HepG2 (cell line): ENCODE measurements around the gene MVK. TPM values are rescaled to one million over a fixed set of nuclear protein-coding genes. Genes with fewer than 3 reads are reported as not detected.

Experiments
- ATAC-seq: fragments of 200-7000 bp; cut with Tn5 transposase; 3 replicates; pipeline ENCODE4 v1.9.1; 2020; ENCODE audit warnings: mild to moderate bottlenecking, moderate library complexity
- BruUV-seq: library from RNA; stranded (reverse); fragments of 400-500 nt; replicated peaks from 2 replicates; lab custom pipeline; 2021; lab: Mats Ljungman, UMichigan
- CTCF ChIA-PET: fragments of 300-600 bp; formaldehyde crosslinking; extraction: SDS; loops from one replicate; lab custom pipeline; 2021; ENCODE audit warnings: low total read pairs, inconsistent platforms, low intra/inter-chr PET ratio; lab: Yijun Ruan, JAX
- POLR2A ChIA-PET: fragments of 350-600 bp; sonication (Branson Sonifier 250); formaldehyde crosslinking; loops from one replicate; lab custom pipeline; 2020; ENCODE audit warnings: antibody characterized with exemption, inconsistent platforms; lab: Yijun Ruan, JAX
- DNase-seq: peaks from one replicate; pipeline ENCODE4 v3.0.0-alpha.2; 2015; ENCODE audit warnings: low spot score
- FAIRE-seq: peaks from 3 replicates; lab custom pipeline; 2011; peaks lifted over from hg19 to GRCh38; lab: Jason Lieb, UNC
- H2AFZ ChIP-seq: one replicate; pipeline ENCODE4 v1.6.1; 2011; ENCODE audit warnings: low read length, inconsistent platforms
- H3K27ac ChIP-seq: fragments of 300-600 bp; 3 replicates; pipeline ENCODE4 v1.8.0; 2011; ENCODE audit warnings: mixed run types, mild to moderate bottlenecking, mixed read lengths, low read length, inconsistent platforms; ENCODE audit not compliant: insufficient read depth; ENCODE audit errors: extremely low read length
- H3K27me3 ChIP-seq, 2 experiments: fragments of 200-600 bp in 1 of 2; 2 replicates in 1 of 2; 3 replicates in 1 of 2; pipeline versions ENCODE4 v1.6.0 to v1.8.0; 2011; ENCODE audit warnings: low read length in 2 of 2, mild to moderate bottlenecking in 2 of 2, moderate library complexity in 2 of 2, inconsistent platforms in 1 of 2; ENCODE audit not compliant: insufficient read depth in 2 of 2, control insufficient read depth in 1 of 2
- H3K36me3 ChIP-seq, 2 experiments: fragments of 200-600 bp in 1 of 2; replicated peaks in 1 of 2; 2 replicates in 1 of 2; 3 replicates in 1 of 2; pipeline versions ENCODE4 v1.5.1 to v1.8.0; 2011; ENCODE audit warnings: low read length in 2 of 2, inconsistent platforms in 1 of 2; ENCODE audit not compliant: insufficient read depth in 2 of 2, control insufficient read depth in 1 of 2
- H3K4me1 ChIP-seq: 2 replicates; pipeline ENCODE4 v1.5.1; 2012; ENCODE audit warnings: low read length, inconsistent platforms; ENCODE audit not compliant: insufficient read depth
- H3K4me2 ChIP-seq: 2 replicates; pipeline ENCODE4 v1.6.0; 2011; ENCODE audit warnings: low read depth, low read length, inconsistent platforms
- H3K4me3 ChIP-seq, 3 experiments: fragments of 200-600 bp in 1 of 3; sonication (generic), shearing (Covaris generic) in 1 of 3; replicated peaks in 1 of 3; 2 replicates each; pipeline ENCODE4 v1.5.1; 2011 to 2016; ENCODE audit warnings: low read length in 3 of 3, inconsistent platforms in 2 of 3, low read depth in 2 of 3, mild to moderate bottlenecking in 2 of 3, control low read depth in 1 of 3, mixed read lengths in 1 of 3; ENCODE audit not compliant: insufficient read depth in 1 of 3
- H3K79me2 ChIP-seq: one replicate; pipeline ENCODE4 v1.6.1; 2011; ENCODE audit warnings: low read length, inconsistent platforms; ENCODE audit not compliant: insufficient read depth
- H3K9ac ChIP-seq: 2 replicates; pipeline ENCODE4 v1.6.0; 2011; ENCODE audit warnings: mild to moderate bottlenecking, low read depth, low read length, inconsistent platforms; ENCODE audit not compliant: insufficient read depth
- H3K9me3 ChIP-seq: 2 replicates; pipeline ENCODE4 v1.5.1; 2012; ENCODE audit warnings: mild to moderate bottlenecking, low read length
- H4K20me1 ChIP-seq: 2 replicates; pipeline ENCODE4 v1.6.0; 2011; ENCODE audit warnings: inconsistent platforms, mild to moderate bottlenecking, low read length, moderate library complexity; ENCODE audit not compliant: insufficient read depth
- BHLHE40 ChIP-seq: IDR thresholded peaks from 2 replicates; pipeline ENCODE4 v1.6.1; 2011; ENCODE audit warnings: low read length, improper control_type of control experiment
- GPN1 ChIP-seq: sonication (generic); formaldehyde crosslinking; IDR thresholded peaks from 2 replicates; pipeline ENCODE4 v1.5.1; 2020; ENCODE audit warnings: missing genetic modification reagents, borderline replicate concordance
- HNF4G ChIP-seq, 2 experiments: sonication (generic) in 1 of 2; formaldehyde crosslinking in 1 of 2; IDR thresholded peaks; 2 replicates each; pipeline versions ENCODE4 v1.4.0 to v1.6.1; 2011 to 2020; ENCODE audit warnings: borderline replicate concordance in 2 of 2, low read depth in 2 of 2, mild to moderate bottlenecking in 2 of 2, low read length in 1 of 2, missing genetic modification reagents in 1 of 2, moderate library complexity in 1 of 2
- MYNN ChIP-seq: sonication (generic); formaldehyde crosslinking; IDR thresholded peaks from 2 replicates; pipeline ENCODE4 v1.4.0; 2020; ENCODE audit warnings: mild to moderate bottlenecking, low read depth, missing genetic modification reagents
- POLR2AphosphoS5 ChIP-seq: IDR thresholded peaks from 2 replicates; pipeline ENCODE4 v1.6.1; 2012; ENCODE audit warnings: low read depth, low read length
- STAT6 ChIP-seq: sonication (generic); formaldehyde crosslinking; IDR thresholded peaks from 2 replicates; pipeline ENCODE4 v1.4.0; 2020; ENCODE audit warnings: missing genetic modification reagents, mild to moderate bottlenecking, borderline replicate concordance
- YEATS4 ChIP-seq: sonication (generic); formaldehyde crosslinking; IDR thresholded peaks from 2 replicates; pipeline ENCODE4 v1.4.0; 2020; ENCODE audit warnings: missing genetic modification reagents, borderline replicate concordance
- ZFX ChIP-seq: sonication (generic); formaldehyde crosslinking; IDR thresholded peaks from 2 replicates; pipeline ENCODE4 v1.4.0; 2020; ENCODE audit warnings: mild to moderate bottlenecking, low read depth, missing genetic modification reagents, moderate library complexity
- ZNF577 ChIP-seq: sonication (generic); formaldehyde crosslinking; IDR thresholded peaks from 2 replicates; pipeline ENCODE4 v1.4.0; 2020; ENCODE audit warnings: mild to moderate bottlenecking, low read depth, missing genetic modification reagents, borderline replicate concordance
- ZNF780A ChIP-seq: sonication (generic); formaldehyde crosslinking; IDR thresholded peaks from 2 replicates; pipeline ENCODE4 v1.8.0; 2022; ENCODE audit warnings: mild to moderate bottlenecking, missing genetic modification reagents, moderate library complexity
- WGBS: methylation state at CpG from one replicate; pipeline ENCODE4 v1.1.6; 2017; ENCODE audit warnings: low lambda C conversion rate; 5-methylcytosine and 5-hydroxymethylcytosine counted together
- in situ Hi-C: cut with HindIII; loops from 2 replicates; pipeline ENCODE4 v1.10.0; 2017; ENCODE audit warnings: low pct_unique_long_range_greater_than_20kb; ENCODE audit not compliant: extremely low pct_ligation_motif_present
- intact Hi-C: fragments of 100-400 bp; cut with micrococcal nuclease; formaldehyde crosslinking; loops from one replicate; pipeline ENCODE4 v1.10.0; 2022; ENCODE audit not compliant: unreplicated experiment
- polyA plus RNA-seq, 8 experiments: library from polyadenylated mRNA; depleted of rRNA in 3 of 8; stranded (reverse) in 7 of 8; unstranded in 1 of 8; fragments of >200 nt; fragmentation: Illumina TruSeq in 4 of 8; extraction: Trizol in 4 of 8; gene quantifications; 2 replicates each; pipeline versions ENCODE4 v1.2.1 to v1.2.3, GENCODE V29; 2011 to 2016; ENCODE audit warnings: low read depth in 4 of 8, missing spikeins in 1 of 8, mixed read lengths in 1 of 8; ENCODE audit not compliant: insufficient read depth in 1 of 8
- total RNA-seq, 5 experiments: library from RNA; depleted of rRNA; stranded (reverse); fragments of >200 nt; fragmentation: Illumina TruSeq; extraction: Trizol; gene quantifications; 2 replicates each; pipeline ENCODE4 v1.2.3, GENCODE V29; 2016; ENCODE audit warnings: low read depth in 1 of 5
- TF ChIP-seq, protein P1 (sequence below): sonication (generic); formaldehyde crosslinking; IDR thresholded peaks from 2 replicates; pipeline ENCODE4 v1.4.0; 2020; ENCODE audit warnings: missing genetic modification reagents

MVK gene
- total and polyA plus RNA-seq, 2 of the 13 experiments (the other 11 are each of a cell fraction or from before 2014, with no cell fraction given): 11.6 to 66.9 TPM

GRCh38 chr12:109573029-109573913 lies at the start of gene MVK, which contains the start of gene MMAB (continued):
- TF ChIP-seq, protein P1, sequence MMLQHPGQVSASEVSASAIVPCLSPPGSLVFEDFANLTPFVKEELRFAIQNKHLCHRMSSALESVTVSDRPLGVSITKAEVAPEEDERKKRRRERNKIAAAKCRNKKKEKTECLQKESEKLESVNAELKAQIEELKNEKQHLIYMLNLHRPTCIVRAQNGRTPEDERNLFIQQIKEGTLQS (CRISPR knock-in tag): peak; percentile 62; the same call in 1 of the 2 replicates
- TF ChIP-seq MYNN (CRISPR knock-in tag) (no peak), GPN1 (CRISPR knock-in tag) (peak; percentile 71; the same call in 1 of the 2 replicates)
- TF ChIP-seq, all 625 proteins: peak for 369

GRCh38 chr12:109524466-109525278 lies 48.9 kb upstream of the MVK start:
- peaks cover 13 to 26% of the 10 kb centered on the region in 2 experiments; a peak in 4 of 5 replicates for H3K36me3 ChIP-seq
- H4K20me1 ChIP-seq: no peaks in the 10 kb centered on the region
- FAIRE-seq (no peak), ATAC-seq (no peak), DNase-seq (no peak)
- WGBS: 93% methylated on average over 25 of the region's 26 CpGs
- no peak overlapping the region for H3K4me3 ChIP-seq
- no TSS peak for BruUV-seq
- in situ Hi-C loops (no loop called here), intact Hi-C loops (no loop called here)
- no peak overlapping the region for H3K4me2 ChIP-seq
- no peak overlapping the region for H3K9ac ChIP-seq
- no peaks in the 10 kb centered on the region for H3K27me3 ChIP-seq
- POLR2A ChIA-PET: no interaction called here
- H3K27ac ChIP-seq: no peak overlapping the region
- peaks cover 16% of the 10 kb centered on the region for H3K4me1 ChIP-seq
- CTCF ChIA-PET: no interaction called here
- H3K9me3 ChIP-seq: no peaks in the 10 kb centered on the region
- H3K79me2 ChIP-seq: no peaks in the 10 kb centered on the region
- no peak overlapping the region for H2AFZ ChIP-seq
- TF ChIP-seq YEATS4: no peak
- TF ChIP-seq ZNF780A (CRISPR knock-in tag): no peak
- no peak for TF ChIP-seq ZFX
- TF ChIP-seq BHLHE40: no peak
- TF ChIP-seq ZNF577 (CRISPR knock-in tag): no peak
- TF ChIP-seq STAT6 (CRISPR knock-in tag): no peak
- TF ChIP-seq POLR2AphosphoS5: no peak
- TF ChIP-seq HNF4G (IDR thresholded peaks at IDR 0.05; ENCODE audit: borderline replicate concordance, low read depth, low read length): no peak
- TF ChIP-seq HNF4G (CRISPR knock-in tag; IDR thresholded peaks at IDR 0.05; ENCODE audit: borderline replicate concordance, low read depth): no peak
